Measurements from ENCODE around the gene ABCC2.

DNA sequence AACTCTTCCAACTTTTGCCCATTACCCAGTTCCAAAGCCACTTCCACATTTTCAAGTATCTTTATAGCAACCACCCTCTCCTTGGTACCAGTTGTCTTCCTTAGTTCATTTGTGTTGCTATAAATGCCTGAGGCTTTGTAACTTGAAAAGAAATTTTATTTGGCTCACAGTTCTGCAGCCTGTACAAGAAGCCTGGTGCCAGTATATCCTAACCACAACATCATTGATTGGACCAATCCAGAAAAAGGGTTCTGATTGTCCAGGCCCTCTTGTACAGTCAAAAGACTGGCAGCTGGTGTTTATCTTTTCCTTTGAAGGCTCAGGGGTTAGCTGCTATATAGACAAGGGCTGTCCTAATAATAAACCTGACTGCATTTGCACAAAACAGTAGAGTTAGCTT lies 21.1 kb upstream of the ABCC2 start:
- TF ChIP-seq, protein P1, sequence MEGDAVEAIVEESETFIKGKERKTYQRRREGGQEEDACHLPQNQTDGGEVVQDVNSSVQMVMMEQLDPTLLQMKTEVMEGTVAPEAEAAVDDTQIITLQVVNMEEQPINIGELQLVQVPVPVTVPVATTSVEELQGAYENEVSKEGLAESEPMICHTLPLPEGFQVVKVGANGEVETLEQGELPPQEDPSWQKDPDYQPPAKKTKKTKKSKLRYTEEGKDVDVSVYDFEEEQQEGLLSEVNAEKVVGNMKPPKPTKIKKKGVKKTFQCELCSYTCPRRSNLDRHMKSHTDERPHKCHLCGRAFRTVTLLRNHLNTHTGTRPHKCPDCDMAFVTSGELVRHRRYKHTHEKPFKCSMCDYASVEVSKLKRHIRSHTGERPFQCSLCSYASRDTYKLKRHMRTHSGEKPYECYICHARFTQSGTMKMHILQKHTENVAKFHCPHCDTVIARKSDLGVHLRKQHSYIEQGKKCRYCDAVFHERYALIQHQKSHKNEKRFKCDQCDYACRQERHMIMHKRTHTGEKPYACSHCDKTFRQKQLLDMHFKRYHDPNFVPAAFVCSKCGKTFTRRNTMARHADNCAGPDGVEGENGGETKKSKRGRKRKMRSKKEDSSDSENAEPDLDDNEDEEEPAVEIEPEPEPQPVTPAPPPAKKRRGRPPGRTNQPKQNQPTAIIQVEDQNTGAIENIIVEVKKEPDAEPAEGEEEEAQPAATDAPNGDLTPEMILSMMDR (conservative IDR thresholded peaks at IDR 0.05; ENCODE audit: low read depth in 2 of 2): no peak
- TF ChIP-seq POLR2AphosphoS5 (IDR thresholded peaks at IDR 0.05; ENCODE audit: low read depth): no peak
- TF ChIP-seq EZH2phosphoT487 (IDR thresholded peaks at IDR 0.05; ENCODE audit: unreplicated experiment): no peak
- no peak for TF ChIP-seq EZH2 (IDR thresholded peaks at IDR 0.05; ENCODE audit: low read depth, unreplicated experiment)
- TF ChIP-seq REST (IDR thresholded peaks at IDR 0.05; ENCODE audit: unreplicated experiment): no peak

Measured in GM23338 (cell line).